SK-N-DZ (cell line): ENCODE results near the gene CENPO.
"Not testable (repeated sequence)": the region's sequence is repeated elsewhere in the genome, so short reads cannot be mapped to it uniquely, and the experiment has no call there.

Experiments used
- DNase-seq: peaks from one replicate; pipeline ENCODE4 v3.0.0-alpha.2; 2015; ENCODE audit warnings: low spot score

The CENPO gene

DNA sequence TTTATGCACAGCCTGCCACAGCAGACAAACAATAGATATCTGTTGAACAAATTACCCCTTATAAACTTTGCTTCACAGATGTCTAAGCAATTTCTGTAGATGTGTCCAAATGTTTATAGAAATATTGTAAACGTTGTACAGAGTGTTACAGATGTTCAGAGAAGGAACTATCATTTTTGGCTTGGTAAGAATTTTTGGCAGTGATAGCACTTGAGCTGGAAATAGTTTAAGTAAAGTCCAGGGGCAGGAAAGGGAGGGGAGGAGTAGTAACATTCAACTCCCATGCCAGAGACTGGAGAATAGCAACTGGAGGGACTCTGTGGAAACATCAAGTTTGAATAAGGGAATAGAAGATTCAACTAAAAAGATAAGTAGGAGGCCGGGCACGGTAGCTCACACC, 4.4 kb upstream of the CENPO start:
- no peak for DNase-seq

DNA sequence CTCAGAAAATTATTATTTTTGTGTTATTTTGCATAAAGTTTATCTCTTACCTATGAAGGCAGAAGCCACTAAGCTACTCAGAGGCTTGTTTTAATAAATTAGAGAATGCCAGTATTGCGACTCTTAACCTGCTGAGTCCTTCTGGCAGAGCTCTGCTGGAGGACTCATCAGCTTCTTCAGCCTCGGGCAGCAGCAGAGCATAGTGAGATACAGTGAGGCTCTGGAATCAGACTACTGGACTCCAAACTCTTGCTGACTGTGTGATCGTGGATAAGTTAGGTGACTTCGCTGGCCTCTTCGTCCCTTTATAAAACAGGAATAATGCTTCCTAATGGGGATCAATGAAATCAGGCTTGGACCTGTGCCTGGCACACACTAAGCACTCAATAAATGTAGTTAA, 1.8 kb upstream of the CENPO start:
- no peak for DNase-seq

DNA sequence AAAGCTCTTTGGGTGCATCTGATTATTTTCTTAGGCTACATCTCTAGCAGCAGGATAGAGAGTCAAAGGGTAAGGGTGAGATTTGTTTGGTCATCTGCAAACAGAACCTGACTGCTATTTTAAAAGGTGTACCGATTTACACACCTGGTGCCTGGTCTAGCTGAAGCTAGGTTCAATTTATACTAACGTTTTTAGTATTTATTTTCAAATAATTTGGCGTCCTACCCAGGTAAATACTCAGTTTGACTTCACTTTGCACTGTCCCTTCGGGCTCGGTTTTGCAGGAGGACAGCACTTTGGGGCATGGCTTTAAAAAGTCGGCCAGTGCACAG, 717 bp upstream of the CENPO start:
- DNase-seq: no peak

DNA sequence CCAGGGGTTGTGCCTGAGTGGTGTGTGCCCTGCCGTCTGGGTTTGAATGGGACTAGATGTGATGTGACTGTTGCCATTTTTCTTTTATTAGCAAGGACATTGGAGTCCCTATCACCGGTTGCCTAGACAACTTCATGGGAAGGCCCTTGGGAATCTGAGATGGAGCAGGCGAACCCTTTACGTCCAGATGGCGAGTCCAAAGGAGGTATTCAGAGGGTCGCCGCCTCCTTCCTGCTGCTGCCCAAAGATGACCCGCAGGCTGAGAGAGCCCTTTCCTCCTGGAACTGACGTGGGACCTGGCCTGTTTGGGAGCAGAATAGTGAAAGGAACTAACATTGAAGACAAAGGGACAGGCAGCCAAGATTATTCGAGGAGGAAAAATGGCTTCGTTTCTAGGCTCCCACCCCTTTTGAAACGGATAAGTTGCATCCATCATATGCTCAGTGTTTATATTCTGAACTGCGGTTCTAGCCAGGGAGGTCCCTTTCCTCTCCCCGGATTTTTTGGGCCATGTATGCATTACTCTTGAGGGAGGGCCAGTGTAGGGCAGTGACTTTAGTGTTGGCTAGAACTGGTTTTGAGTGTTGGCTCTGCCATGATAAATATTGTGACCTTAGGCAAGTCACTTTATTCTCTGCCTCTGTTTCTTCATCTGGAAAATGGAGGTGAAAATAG, 673 bp downstream of the CENPO start:
- DNase-seq: peak; percentile 48

DNA sequence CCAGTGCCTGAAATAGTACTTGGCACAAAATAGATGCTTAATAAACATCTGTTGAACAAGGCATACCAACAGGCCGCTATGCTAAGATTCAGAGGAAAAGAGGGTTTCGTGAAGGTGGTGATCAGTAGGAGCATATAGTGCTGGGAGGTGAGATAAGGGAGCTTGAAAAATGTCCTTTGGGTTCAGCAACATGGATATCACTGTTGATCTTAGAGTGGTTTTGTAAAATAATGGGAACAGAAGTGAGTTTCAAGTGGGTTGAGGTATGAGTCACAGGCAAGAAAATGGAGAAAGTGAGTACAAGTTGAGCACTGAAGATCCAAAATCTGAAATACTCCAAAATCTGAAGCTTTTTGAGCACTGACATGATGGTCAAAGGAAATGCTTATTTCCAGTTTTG, 4.4 kb downstream of the CENPO start:
- no peak for DNase-seq

DNA sequence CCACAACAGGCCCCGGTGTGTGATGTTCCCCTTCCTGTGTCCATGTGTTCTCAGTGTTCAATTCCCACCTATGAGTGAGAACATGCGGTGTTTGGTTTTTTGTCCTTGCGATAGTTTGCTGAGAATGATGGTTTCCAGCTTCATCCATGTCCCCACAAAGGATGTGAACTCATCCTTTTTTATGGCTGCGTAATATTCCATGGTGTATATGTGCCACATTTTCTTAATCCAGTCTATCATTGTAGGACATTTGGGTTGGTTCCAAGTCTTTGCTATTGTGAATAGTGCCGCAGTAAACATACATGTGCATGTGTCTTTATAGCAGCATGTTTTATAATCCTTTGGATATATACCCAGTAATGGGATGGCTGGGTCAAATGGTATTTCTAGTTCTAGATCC, 7.3 kb downstream of the CENPO start:
- not testable (repeated sequence) for DNase-seq

DNA sequence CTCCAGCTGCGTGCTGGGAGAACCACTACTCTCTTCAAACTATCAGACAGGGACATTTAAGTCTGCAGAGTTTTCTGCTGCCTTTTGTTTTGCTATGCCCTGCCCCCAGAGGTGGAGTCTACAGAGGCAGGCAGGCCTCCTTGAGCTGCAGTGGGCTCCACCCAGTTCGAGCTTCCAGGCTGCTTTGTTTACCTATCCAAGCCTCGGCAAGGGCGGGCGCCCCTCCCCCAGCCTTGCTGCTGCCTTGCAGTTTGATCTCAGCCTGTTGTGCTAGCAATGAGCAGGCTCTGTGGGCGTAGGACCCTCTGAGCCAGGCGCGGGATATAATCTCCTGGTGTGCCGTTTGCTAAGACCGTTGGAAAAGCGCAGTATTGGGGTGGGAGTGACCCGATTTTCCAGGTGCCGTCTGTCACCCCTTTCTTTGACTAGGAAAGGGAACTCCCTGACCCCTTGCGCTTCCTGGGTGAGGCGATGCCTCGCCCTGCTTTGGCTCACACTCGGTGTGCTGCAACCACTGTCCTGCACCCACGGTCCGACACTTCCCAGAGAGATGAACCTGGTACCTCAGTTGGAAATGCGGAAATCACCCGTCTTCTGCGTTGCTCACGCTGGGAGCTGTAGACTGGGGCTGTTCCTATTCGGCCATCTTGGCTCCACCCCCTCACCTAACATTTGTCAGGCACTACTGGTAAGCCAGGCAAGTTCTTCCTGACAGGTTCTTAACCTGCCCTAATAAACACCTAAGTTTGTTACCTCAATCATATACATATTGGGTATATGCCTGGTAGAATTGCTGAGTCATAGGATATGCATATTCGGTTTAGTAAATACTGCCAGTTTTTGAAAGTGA, 12.8 kb downstream of the CENPO start:
- DNase-seq: not testable (repeated sequence)

DNA sequence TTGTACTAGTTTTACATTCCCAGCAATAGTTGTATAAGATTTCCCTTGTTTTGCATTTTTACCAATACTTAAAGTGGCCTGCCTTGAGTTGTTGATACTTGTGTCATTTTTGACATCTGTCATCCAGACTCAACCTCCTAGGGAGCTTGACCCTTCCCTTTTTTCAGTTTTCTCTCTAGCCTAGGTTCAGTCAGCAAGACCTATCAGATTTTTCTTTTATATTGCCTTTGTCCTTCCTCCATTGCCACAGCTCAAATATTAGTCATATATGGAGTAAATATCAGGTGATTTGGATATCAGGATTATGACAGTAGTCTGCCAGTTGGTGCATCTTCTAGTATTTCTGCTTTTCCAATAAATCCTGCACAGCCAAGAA, 13.4 kb downstream of the CENPO start:
- no peak for DNase-seq

DNA sequence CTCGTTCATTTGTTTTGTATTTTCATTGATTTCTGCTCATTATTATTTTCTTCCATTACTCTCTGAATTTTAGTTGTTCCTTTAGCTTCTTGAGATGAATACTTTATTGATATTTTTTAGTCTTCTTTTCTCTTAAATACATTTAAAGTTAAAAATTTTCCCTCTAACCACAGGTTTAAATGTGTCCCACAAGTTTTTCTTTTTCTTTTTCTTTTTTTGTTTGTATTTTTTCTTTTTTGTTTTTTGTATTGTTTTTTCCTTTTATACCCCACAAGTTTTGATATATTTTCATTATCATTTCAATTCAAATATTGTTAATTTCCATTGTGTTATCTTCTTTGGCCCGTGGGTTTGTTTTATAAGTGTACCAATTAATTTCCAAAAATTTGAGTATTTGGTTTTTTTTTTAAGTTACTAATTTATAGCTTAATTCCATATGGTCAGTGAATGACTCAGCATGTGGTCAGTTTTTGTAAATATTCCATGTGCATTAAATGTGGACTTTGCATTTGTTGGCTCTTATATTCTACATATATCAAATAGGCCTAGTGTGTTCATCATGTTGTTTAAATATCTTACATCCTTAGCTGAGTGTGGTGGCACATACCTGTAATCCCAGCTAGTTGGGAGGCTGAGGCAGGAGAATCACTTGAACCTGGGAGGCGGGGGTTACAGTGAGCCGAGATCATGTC, 16.2 kb downstream of the CENPO start:
- DNase-seq: no peak

DNA sequence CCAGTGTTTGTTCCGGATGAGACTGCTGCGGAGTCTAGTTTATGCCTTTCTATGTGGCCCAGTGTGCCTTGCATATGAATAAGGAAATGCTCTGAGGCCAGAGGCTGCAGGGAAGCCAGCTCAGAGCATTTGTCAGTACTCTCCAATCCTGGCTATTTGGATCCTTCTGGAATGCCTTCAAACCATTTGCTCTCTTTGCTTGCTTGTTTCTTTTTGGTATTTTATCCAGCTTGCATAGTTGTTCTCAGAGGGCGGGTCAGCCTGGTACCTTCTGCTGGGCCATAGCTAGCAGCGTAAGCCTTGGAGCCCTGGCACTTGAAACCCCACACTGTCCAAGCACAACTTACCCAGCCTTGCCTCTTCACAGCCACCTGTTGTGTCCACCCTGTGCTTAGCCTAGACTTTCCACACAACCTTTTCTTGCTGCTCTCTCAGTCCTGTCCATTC, 20.5 kb downstream of the CENPO start:
- DNase-seq: no peak

DNA sequence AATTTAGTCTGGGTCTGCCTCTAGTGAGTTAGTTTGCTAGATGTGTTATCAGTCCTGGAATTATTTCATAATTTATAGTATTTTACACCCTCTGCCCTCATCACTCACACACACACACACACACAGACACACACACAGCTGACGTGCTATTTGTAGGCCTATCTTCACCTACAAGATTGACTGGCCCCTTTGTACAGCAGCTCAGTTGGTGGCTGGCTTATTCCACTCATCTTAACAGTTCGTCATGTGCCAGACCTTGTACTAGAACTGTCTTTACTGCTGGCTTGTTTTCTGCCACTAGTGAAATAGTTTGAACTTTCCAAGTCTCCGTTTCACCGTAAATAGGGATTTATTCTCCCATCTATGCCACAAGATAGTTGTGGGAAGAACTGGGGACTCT, 21.3 kb downstream of the CENPO start:
- DNase-seq: no peak

DNA sequence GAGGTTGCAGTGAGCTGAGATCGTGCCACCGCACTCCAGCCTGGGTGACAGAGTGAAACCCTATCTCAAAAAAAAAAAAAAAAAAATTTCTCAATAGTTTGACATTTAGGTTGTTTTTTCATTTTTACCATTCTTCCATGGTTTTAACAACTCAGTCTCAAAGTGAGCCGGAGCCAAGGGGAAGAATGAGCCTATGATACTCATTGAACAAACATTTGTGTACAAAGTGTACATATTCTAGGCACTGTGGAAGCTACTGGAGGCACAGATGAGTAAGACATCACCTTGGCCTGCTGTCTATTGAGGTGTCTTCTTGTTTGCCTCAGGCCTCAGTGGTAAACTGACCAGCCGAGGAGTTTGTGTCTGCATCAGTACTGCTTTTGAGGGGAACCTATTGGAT, 21.9 kb downstream of the CENPO start:
- DNase-seq: no peak

DNA sequence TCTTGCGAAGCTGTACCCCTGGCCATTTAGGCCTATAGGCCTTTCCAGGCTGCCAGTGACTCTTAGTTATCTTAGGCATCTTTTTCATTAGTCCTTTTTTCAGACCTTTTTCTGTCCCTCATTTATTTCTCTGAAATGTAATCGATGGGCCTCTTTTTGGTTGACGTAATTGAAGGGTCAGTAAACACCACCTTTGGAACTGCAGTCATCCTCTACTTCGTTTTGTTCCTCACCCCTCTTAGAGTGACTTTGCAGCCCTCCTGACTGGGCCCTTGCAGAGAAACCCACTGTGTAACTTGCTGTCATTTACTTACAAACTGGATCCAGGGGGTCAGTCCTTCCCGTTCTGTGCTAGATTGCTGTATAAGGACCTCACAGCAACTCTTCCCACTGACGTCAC, 23.2 kb downstream of the CENPO start:
- DNase-seq: no peak

DNA sequence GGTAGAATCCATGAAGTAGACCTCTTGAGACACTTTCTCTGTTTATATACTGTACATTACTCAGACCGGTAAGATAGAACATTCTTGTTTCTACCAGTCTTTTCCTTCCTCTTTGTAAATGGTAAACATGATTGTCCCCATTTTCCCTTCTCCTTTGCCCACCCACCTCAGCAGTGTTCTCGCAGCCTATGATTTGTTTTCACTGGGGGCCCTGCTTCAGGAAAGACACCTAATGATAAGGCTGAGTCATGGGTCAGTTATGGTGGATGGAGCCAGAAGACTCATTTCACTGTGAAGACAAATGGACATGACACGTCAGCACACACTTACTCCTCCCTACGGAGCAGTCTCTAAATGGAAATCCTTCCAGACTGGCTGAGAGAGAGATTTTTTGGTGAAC, 23.7 kb downstream of the CENPO start:
- no peak for DNase-seq

DNA sequence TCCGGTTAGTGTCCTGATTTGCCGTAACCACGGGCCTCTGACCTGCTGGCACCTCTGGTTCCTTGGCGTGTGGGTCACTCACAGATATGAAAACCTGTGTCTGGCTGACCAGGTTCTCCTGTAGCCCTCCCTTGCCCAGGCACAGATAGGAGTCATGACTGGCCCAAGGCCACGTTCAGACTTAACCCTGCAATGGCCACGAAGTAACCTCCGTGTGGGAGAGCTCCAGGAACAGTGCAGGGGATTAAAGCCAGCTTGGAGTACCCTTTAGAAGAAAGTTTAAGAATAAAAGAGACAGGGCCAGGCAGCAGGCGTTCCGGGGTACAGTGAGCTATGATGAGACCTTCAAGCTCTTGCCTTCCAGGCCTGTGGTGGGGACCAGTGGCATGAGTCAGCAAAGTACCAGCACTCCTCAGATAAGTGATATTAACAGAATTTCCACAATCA, 25.5 kb downstream of the CENPO start:
- no peak for DNase-seq

DNA sequence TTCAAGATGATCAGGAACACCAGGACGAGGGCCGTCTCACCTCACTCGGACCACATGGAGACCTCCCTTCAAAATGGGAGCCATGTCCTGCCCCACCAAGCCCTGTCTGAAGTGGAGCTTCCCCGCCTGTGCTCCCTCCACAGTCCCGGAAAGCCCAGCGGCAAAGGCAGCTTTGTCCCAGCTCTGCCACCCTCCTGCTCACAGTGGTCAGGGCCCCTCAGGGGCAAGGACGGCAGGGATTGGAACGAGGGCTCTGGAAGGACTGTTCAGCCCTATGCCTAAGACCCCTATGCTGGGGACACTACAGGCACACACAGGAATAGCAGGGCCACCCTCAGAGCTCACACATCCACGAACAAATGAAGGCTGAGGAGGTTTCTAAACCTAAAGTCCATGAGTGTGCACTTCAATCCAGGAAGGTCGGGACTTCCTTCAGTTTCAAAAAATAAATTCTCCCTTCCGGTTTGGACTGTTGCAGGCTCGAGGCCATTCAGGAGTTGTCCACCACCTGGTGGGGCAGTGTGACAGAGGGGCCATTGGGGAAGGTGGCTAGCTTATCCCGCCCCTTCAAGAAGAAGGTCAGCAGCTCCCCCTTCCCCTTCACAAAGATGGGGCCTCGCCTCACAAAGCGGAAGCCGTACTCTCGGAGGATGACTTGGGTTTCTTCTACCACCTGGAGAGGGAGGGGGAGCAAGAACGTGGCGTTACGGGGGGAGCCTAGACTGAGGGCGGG, 26.4 kb downstream of the CENPO start:
- no peak for DNase-seq

DNA sequence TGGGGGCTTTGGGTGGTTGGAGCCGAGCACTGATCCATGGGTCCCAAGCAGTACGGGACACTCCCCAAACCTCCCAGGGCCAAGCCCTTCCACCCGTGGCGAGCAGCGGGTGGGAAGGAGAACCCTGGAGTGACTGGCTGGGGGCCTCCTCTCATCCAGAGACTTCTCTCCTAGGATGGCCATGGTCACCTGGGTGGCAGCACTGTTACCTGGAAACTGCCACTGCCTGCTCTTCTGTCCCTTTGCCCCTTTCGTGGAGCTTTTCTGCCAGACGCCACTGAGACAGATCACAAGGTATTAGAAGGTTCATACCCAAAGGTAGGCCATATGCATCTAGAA, 26.9 kb downstream of the CENPO start:
- no peak for DNase-seq

DNA sequence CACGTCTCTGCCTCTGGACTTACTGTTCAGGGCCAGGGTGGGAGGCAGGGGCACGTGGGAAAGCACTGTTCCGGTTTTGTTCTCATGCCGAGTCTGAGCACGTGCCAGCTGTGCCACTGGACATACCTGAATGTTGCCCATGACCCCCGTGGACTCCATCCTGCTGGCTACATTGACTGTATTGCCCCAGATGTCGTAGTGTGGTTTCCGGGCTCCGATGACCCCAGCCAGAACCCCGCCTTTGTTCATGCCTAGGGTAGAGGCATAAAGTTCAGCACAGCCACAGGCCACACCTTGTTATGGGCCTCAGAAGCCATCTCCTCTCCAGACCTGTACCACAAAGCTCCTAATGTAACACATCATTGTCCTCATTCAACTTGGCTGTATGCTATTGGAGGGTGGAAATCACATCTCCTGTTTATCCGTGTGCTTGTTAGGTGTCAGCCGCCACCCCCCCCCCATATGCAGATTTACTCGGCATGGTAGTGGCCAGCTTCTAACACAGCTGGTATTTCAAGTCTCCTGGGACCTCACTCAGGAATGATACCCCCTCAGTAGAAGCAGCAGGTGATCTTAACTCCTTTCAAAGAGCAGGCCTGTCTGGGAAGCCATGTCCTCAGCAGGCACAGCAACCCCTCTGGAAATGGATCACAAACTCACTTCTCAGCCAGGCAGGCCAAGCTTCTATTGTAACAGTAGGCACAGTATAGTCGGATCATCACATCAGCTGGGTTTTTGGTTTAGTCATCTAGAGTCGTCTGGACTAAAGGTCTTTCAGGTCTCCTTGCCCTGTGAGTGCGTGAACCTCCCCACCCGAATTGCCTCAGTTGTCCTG, 27.6 kb downstream of the CENPO start:
- no peak for DNase-seq

DNA sequence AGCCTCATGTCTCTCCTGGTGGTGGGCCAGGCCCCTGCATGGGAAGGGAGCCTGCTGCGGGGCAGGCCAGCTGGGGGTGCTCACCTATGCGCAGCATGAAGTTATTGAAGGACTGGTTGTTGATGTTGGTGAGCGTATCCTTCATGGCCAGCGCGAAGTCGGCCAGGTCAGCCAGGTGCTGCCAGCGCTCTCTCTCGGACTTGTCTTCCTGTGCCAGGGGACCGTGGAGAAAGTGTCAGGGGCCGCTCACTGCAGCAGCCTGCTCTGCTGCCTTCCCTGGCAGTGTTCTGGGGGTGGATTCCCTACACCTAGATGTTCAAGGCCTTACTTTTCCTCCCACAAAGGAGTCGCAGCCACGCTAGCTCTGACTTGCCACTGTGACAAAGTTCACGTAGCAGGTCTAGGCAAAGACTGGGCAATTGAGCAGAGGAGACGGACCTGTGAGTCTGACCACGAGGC, 28.2 kb downstream of the CENPO start:
- no peak for DNase-seq

DNA sequence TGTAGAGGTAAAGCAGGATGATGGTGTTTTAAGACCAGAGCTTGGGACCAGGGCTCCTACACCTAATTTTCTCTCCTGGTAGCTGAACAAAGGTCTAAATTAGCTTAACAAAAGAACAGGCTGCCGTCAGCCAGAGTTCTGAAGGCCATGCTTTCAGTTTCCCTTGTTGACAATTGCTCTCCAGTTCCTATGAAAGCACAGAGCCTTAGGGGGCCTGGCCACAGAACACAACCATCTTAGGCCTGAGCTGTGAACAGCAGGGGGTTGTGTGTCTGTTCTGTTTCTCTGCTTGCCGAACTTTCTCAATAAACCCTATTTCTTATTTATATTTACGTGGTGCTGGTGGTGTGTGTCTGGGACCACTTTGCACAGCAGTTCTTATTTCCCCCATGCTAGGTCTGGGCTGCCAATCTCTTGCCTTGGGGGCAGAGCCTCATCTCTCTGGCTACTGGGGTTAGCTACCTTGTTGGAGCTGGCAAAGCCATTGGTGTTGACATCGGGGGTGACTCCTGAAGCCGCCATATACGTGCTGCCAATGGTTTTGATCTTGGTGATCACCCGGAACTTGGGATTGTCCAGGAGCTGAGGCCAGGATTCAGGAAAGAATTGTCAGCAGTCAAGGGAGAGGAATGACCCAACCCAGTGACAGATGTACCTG, 29.0 kb downstream of the CENPO start:
- no peak for DNase-seq
